ENCODE data around the gene SIK2. TPM values are rescaled to one million over a fixed set of nuclear protein-coding genes. Genes with fewer than 3 reads are reported as not detected.

Gene SIK2
- total and polyA plus RNA-seq, 10 donors: 1.7 to 23.8 (median 14.9) TPM

DNA sequence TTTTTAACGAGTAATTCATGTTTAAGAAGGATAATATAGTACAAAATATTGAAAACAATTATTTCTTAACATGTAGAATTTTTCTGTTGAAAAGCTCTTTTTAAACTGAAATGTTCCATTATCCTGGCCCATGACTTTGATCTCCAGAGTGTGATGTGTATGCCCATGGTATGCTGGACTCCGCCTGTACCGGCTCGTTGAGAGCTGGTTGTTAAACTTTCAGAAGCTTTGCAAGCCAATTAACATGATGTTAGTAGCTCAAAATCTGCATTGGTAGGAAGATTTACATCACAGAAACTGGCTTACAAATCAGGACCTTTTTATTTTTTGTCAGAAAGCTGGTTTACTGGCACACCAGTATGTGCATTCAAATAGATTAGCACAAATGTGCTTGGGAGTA lies 15.0 kb downstream of the SIK2 start:
- Histone ChIP-seq H3K9me3 (no peaks in the 10 kb centered on the region), H3K36me3 (peaks cover 0 to 63% (median 22%) of the 10 kb centered on the region in 6 donors), H3K4me3 (no peak overlapping the region), H3K27me3 (replicated peaks in 1 of 7) (no peaks in the 10 kb centered on the region), H3K27ac (no peak overlapping the region), H3K4me1 (peaks cover 0 to 2% (median 0%) of the 10 kb centered on the region in 6 donors)
- no peak for TF ChIP-seq POLR2AphosphoS5 (IDR thresholded peaks at IDR 0.05)
- DNase-seq: no peak
- WGBS, 5 donors: 90 to 97% (median 96%) methylated on average over 4 of the region's 4 CpGs
- intact Hi-C loops (cut with DNase I; ENCODE audit: low total_unique reads): no loop called here

DNA sequence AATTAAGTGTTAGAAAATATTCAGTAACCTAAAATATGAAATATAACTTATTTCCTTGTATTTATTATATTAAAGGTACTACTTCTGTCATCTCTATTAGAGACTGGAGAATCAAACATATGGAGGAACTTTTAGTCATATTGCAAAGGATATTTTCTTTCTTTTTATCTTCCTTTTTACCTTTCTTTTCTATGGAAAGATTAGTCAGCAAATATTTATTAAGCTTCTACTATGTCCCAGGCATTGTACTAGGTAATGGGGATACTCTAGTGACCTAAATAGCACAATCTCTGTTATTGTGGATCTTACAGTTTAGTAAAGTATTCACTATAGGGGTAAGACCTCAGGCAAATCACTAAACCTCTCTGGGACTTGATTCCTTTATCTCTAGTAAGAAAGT lies 18.3 kb downstream of the SIK2 start:
- DNase-seq: no peak
- H3K4me3 ChIP-seq: no peak overlapping the region
- H3K27me3 ChIP-seq (replicated peaks in 1 of 7): no peaks in the 10 kb centered on the region
- H3K4me1 ChIP-seq: no peaks in the 10 kb centered on the region
- no peaks in the 10 kb centered on the region for H3K9me3 ChIP-seq
- H3K27ac ChIP-seq: no peak overlapping the region
- no peak for TF ChIP-seq POLR2A (IDR thresholded peaks at IDR 0.05)
- TF ChIP-seq, protein P1, sequence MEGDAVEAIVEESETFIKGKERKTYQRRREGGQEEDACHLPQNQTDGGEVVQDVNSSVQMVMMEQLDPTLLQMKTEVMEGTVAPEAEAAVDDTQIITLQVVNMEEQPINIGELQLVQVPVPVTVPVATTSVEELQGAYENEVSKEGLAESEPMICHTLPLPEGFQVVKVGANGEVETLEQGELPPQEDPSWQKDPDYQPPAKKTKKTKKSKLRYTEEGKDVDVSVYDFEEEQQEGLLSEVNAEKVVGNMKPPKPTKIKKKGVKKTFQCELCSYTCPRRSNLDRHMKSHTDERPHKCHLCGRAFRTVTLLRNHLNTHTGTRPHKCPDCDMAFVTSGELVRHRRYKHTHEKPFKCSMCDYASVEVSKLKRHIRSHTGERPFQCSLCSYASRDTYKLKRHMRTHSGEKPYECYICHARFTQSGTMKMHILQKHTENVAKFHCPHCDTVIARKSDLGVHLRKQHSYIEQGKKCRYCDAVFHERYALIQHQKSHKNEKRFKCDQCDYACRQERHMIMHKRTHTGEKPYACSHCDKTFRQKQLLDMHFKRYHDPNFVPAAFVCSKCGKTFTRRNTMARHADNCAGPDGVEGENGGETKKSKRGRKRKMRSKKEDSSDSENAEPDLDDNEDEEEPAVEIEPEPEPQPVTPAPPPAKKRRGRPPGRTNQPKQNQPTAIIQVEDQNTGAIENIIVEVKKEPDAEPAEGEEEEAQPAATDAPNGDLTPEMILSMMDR (IDR thresholded peaks at IDR 0.05 in 8 of 11, conservative IDR thresholded peaks at IDR 0.05 in 3 of 11): no peak
- TF ChIP-seq POLR2AphosphoS5 (IDR thresholded peaks at IDR 0.05): no peak
- peaks cover 0 to 89% (median 24%) of the 10 kb centered on the region in 6 donors for H3K36me3 ChIP-seq
- intact Hi-C loops (cut with DNase I; ENCODE audit: low total_unique reads): no loop called here

DNA sequence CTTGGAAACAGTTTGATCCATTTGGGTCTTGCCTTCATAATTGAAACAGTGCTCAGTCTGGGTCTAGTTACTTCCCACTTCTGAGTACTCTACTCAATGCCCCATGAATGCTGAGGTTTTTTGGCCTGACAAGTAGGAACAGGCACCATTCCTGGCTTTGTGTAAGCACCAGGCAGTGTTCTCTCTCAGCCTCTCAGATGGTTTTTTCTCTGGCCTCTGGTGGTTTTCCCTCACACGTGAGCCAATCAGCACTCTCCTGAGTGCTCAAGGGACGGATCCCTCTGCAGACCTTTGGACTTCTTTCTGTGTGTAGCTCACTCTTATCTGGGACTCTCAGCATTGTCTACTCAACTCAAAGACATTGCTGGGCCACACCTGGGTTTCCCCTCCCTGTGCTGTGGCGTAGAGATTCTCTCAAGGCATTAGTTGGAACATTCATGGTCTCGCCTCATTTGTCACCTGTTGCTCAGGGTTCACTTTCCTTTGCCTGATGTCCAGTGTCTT lies 21.3 kb downstream of the SIK2 start:
- TF ChIP-seq POLR2AphosphoS5 (IDR thresholded peaks at IDR 0.05) (no peak), POLR2A (IDR thresholded peaks at IDR 0.05) (no peak)
- H3K4me1 ChIP-seq: no peaks in the 10 kb centered on the region
- intact Hi-C loops (cut with DNase I; ENCODE audit: low total_unique reads): no loop called here
- peaks cover 0 to 76% (median 14%) of the 10 kb centered on the region in 6 donors for H3K36me3 ChIP-seq
- WGBS, 5 donors: 95 to 98% (median 96%) methylated on average over 4 of the region's 4 CpGs
- H3K27me3 ChIP-seq (replicated peaks in 1 of 7): no peaks in the 10 kb centered on the region
- no peak overlapping the region for H3K27ac ChIP-seq
- H3K9me3 ChIP-seq: no peaks in the 10 kb centered on the region
- H3K4me3 ChIP-seq: no peak overlapping the region
- no peak for DNase-seq

DNA sequence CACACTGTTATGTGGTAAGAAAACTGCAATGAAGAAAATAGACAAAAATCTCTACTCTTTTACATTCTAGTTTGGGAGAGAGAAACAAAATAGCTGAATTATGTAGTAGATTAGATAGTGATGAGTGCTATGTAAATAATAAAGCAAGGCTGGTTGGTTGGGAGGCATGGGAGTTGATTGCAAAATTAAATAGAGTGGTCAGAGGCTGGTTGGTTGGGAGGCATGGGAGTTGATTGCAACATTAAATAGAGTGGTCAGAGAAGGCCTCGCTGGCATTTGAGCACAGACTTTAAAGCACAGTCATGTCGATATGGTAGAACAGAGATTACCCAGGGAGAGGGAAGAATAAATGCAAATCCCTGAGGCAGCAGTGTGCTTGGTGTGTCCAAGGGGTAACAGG lies 22.4 kb downstream of the SIK2 start:
- no peaks in the 10 kb centered on the region for H3K4me1 ChIP-seq
- DNase-seq: no peak
- H3K4me3 ChIP-seq: no peak overlapping the region
- no peak for TF ChIP-seq POLR2AphosphoS5 (IDR thresholded peaks at IDR 0.05)
- TF ChIP-seq, protein P1 (IDR thresholded peaks at IDR 0.05 in 8 of 11, conservative IDR thresholded peaks at IDR 0.05 in 3 of 11): no peak
- no peak for TF ChIP-seq POLR2A (IDR thresholded peaks at IDR 0.05)
- H3K36me3 ChIP-seq: peaks cover 0 to 73% (median 7%) of the 10 kb centered on the region in 6 donors
- H3K27ac ChIP-seq: no peak overlapping the region
- intact Hi-C loops (cut with DNase I; ENCODE audit: low total_unique reads): no loop called here
- no peaks in the 10 kb centered on the region for H3K9me3 ChIP-seq
- WGBS, 5 donors: 84 to 100% (median 96%) methylated on average over 2 of the region's 2 CpGs
- H3K27me3 ChIP-seq (replicated peaks in 1 of 7): no peaks in the 10 kb centered on the region

DNA sequence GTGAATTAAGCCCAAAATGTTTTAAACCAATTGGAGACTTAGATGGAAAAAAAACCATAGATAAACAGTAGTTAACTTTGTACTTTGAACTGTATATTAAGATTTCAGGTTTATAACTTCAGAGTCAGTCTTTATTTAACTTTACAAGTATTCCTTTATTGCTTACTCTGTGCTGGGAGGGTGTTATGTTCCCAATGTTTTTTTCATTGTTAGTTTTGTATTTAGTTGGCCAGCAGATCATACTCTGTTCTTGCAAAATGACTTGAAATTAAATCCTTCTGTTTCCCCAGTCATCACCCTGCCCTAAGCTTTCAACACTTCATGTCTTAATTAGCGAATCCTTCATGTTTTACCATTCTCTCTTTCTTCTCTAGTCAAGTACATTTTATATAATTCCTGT lies 25.3 kb downstream of the SIK2 start:
- Histone ChIP-seq H3K27ac (no peak overlapping the region), H3K4me3 (no peak overlapping the region), H3K27me3 (replicated peaks in 1 of 7) (no peaks in the 10 kb centered on the region), H3K9me3 (no peaks in the 10 kb centered on the region), H3K4me1 (peaks cover 0 to 16% (median 0%) of the 10 kb centered on the region in 6 donors), H3K36me3 (peaks cover 0 to 50% (median 2%) of the 10 kb centered on the region in 6 donors)
- WGBS, 5 donors: 94 to 98% (median 96%) methylated on average over 1 of the region's 1 CpG
- intact Hi-C loops (cut with DNase I; ENCODE audit: low total_unique reads): no loop called here
- DNase-seq: no peak
- TF ChIP-seq, protein P1 (IDR thresholded peaks at IDR 0.05 in 8 of 11, conservative IDR thresholded peaks at IDR 0.05 in 3 of 11): no peak
- TF ChIP-seq POLR2AphosphoS5 (IDR thresholded peaks at IDR 0.05) (no peak), POLR2A (IDR thresholded peaks at IDR 0.05) (no peak)

Data from spleen (tissue), 11 donors.